Stimulated activated CD8-positive, alpha-beta memory T cell treated with anti-CD3 and anti-CD28 coated beads, Interleukin-2, amount 100 ng/mL, for 48 hours (primary cell): ENCODE results near the gene TNFRSF18.
"Not testable (repeated sequence)": the region's sequence is repeated elsewhere in the genome, so short reads cannot be mapped to it uniquely, and the experiment has no call there.

Experiments
- DNase-seq, 2 donors: peaks; one replicate each; pipeline ENCODE4 v3.0.0-alpha.2; 2020; ENCODE audit warnings: low read depth in 2 of 2

TNFRSF18 gene

GRCh38 chr1:1199141-1199960 is 7.0 kb downstream of the TNFRSF18 start:
- no peak for DNase-seq

- DNase-seq: no peak
Measured at GRCh38 chr1:1198423-1199140, 7.8 kb downstream of the TNFRSF18 start.

- DNase-seq: no peak
Measured at GRCh38 chr1:1197551-1198422, 8.6 kb downstream of the TNFRSF18 start.

GRCh38 chr1:1197188-1197500 is 9.2 kb downstream of the TNFRSF18 start:
- DNase-seq: no peak

GRCh38 chr1:1196431-1197187 is 9.8 kb downstream of the TNFRSF18 start:
- DNase-seq: no peak

GRCh38 chr1:1195726-1196125 is 10.7 kb downstream of the TNFRSF18 start:
- not testable (repeated sequence) for DNase-seq

GRCh38 chr1:1194723-1195122 is 11.7 kb downstream of the TNFRSF18 start:
- DNase-seq: no peak

GRCh38 chr1:1191734-1192133 is 14.7 kb downstream of the TNFRSF18 start:
- no peak for DNase-seq

- DNase-seq: no peak
Measured at GRCh38 chr1:1189111-1189510, 17.3 kb downstream of the TNFRSF18 start.

- DNase-seq: no peak
Measured at GRCh38 chr1:1187938-1188337, 18.5 kb downstream of the TNFRSF18 start.

- DNase-seq: no peak
Measured at GRCh38 chr1:1185101-1185765, 21.2 kb downstream of the TNFRSF18 start.

GRCh38 chr1:1183833-1184775 is 22.3 kb downstream of the TNFRSF18 start:
- DNase-seq: no peak

- no peak for DNase-seq
Measured at GRCh38 chr1:1183221-1183747, 23.1 kb downstream of the TNFRSF18 start.

- DNase-seq: no peak
Measured at GRCh38 chr1:1182491-1183220, 23.7 kb downstream of the TNFRSF18 start.

- DNase-seq: no peak
Measured at GRCh38 chr1:1181938-1182410, 24.4 kb downstream of the TNFRSF18 start.

GRCh38 chr1:1181129-1181937 is 25.1 kb downstream of the TNFRSF18 start:
- DNase-seq: no peak

GRCh38 chr1:1179983-1180861 is 26.2 kb downstream of the TNFRSF18 start:
- DNase-seq: no peak
